HG03039 (cell line): ENCODE data around the gene NPIPB2.

Source experiments
- ATAC-seq: cut with Tn5 transposase; IDR thresholded peaks from one replicate; pipeline ENCODE4 v1.9.1; 2021; ENCODE audit warnings: mild to moderate bottlenecking, moderate library complexity; ENCODE audit not compliant: unreplicated experiment

The NPIPB2 gene

GRCh38 chr16:11907160-11907970 is 34.5 kb downstream of the NPIPB2 start:
- ATAC-seq = no peak

DNA sequence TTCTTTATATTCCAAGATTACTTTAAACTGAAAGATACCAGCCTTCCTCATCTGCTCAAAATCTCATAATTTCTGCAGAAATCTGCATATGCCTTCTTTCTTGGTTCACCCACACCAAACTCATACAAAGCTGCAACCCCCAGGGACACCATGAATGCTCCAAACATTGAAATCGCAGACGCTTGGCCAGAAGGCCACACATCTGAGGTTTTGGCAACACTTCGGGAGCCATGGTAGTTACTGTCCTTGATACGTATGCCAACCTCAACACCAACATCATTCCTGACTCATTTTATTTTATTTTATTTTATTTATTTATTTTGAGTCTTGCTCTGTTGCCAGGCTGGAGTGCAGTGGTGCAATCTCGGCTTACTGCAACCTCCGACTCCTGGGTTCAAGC is 37.9 kb downstream of the NPIPB2 start:
- ATAC-seq = no peak

GRCh38 chr16:11901091-11901490 is 40.8 kb downstream of the NPIPB2 start:
- ATAC-seq = no peak

GRCh38 chr16:11896486-11897176 is 45.2 kb downstream of the NPIPB2 start:
- no peak for ATAC-seq

GRCh38 chr16:11893571-11893970 is 48.3 kb downstream of the NPIPB2 start:
- ATAC-seq = no peak

GRCh38 chr16:11892761-11893160 is 49.1 kb downstream of the NPIPB2 start:
- no peak for ATAC-seq

DNA sequence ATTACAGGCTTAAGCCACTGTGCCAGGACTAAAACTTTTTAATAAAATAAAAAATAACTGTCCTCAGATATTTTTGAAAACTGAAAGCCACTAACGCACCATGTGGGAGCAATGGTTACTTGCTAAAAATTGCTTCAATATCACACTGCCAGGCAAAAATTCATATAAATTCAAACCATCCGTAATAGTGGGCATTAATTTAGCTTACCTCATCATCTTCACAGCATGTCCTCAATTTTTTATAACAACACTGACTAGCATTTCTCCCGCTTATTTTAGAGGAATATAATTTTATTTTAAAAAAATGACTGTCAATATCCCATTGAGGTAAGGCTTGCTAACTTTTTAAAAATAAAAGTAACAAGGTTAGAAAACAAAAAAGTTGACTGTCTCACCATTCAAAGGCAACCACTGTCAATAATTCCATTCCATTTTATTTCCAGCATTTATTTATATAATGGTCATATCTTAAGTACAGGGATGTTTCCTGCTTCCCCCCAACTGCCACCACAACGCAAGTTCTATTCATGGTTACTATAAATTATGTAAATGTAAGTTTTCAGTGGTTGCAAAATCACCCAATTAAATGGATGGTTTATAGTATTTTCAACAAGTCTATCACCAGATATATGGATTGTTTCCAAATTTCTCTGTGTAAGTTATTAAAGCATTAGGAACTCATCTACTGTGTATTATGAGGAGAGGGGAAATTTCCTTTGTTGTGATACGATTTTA is 51.4 kb downstream of the NPIPB2 start:
- no peak for ATAC-seq

GRCh38 chr16:11886881-11887280 is 55.0 kb downstream of the NPIPB2 start:
- no peak for ATAC-seq

GRCh38 chr16:11884035-11884434 is 57.8 kb downstream of the NPIPB2 start:
- ATAC-seq = no peak

DNA sequence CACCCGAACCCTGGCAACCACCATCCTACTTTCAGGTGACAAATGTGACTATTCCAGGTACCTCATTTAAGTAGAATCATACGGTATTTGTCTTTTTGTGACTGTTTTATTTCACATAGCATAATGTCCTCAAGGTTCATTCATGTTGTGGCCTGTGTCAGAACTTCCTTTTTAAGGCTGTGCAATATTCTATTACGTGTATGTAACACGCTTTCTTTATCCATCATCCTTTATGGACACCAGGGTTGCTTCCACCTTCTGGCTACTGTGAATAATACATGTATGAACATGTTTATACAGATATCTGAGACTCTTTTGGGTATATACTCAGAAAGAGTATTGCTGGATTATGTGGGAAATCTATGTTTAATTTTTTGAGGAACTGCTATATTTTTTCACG is 61.8 kb downstream of the NPIPB2 start:
- no peak for ATAC-seq

- no peak for ATAC-seq
These were observed 64.5 kb downstream of the NPIPB2 start for GRCh38 chr16:11877374-11877773.
